Prostate gland (tissue), 2 donors: ENCODE data around the gene RASGRF2.

Experiments
- POLR2A ChIP-seq: fragments of 450-650 bp; IDR thresholded peaks from one replicate; pipeline ENCODE4 v1.6.1; 2016; ENCODE audit warnings: antibody characterized with exemption, mild to moderate bottlenecking
- TF ChIP-seq, protein P1 (sequence below), 4 experiments: fragments of 200-600 bp in 2 of 4; fragments of 450-650 bp in 2 of 4; sonication (generic) in 2 of 4; IDR thresholded peaks; 1 replicate in 3 of 4; 2 replicates in 1 of 4; pipeline ENCODE4 v1.5.1; 2016 to 2019; ENCODE audit warnings: antibody characterized with exemption in 4 of 4, mild to moderate bottlenecking in 2 of 4, moderate library complexity in 2 of 4

DNA sequence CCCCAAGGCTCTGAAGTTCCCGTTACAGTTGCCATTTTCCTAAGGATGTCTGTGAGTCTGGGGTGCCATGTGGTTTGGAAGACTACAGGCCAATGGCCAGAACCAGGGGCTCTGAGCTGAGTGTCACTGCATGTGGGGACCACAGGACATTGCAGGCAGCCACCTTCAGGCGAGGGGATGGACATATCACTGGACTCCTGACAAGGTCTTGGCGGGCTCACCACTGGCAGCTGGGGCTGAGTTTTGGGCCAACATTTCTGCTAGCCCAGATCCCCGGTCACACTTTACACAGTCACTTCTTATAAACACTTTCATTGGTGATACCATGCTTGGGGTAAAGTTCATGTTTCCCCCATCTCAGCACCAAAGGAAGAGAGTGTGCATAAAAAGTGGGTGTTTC lies 109.8 kb downstream of the RASGRF2 start:
- TF ChIP-seq, protein P1, sequence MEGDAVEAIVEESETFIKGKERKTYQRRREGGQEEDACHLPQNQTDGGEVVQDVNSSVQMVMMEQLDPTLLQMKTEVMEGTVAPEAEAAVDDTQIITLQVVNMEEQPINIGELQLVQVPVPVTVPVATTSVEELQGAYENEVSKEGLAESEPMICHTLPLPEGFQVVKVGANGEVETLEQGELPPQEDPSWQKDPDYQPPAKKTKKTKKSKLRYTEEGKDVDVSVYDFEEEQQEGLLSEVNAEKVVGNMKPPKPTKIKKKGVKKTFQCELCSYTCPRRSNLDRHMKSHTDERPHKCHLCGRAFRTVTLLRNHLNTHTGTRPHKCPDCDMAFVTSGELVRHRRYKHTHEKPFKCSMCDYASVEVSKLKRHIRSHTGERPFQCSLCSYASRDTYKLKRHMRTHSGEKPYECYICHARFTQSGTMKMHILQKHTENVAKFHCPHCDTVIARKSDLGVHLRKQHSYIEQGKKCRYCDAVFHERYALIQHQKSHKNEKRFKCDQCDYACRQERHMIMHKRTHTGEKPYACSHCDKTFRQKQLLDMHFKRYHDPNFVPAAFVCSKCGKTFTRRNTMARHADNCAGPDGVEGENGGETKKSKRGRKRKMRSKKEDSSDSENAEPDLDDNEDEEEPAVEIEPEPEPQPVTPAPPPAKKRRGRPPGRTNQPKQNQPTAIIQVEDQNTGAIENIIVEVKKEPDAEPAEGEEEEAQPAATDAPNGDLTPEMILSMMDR (IDR thresholded peaks at IDR 0.05) = no peak
- TF ChIP-seq POLR2A = no peak
